GM12875 (cell line): ENCODE measurements around the gene VTI1A.

Experiments
- H3K4me3 ChIP-seq: one replicate; pipeline ENCODE4 v1.5.1; 2011; ENCODE audit warnings: low read depth, low read length, control low read depth
- TF ChIP-seq, protein P1 (sequence below): IDR thresholded peaks from 2 replicates; pipeline ENCODE4 v1.5.1; 2011; ENCODE audit warnings: low read depth, mild to moderate bottlenecking, control low read depth, inconsistent platforms, low read length, moderate library complexity, borderline replicate concordance; ENCODE audit not compliant: insufficient read depth

Gene VTI1A

GRCh38 chr10:112628951-112629609 lies 182.1 kb downstream of the VTI1A start:
- no peak overlapping the region for H3K4me3 ChIP-seq
- TF ChIP-seq, protein P1, sequence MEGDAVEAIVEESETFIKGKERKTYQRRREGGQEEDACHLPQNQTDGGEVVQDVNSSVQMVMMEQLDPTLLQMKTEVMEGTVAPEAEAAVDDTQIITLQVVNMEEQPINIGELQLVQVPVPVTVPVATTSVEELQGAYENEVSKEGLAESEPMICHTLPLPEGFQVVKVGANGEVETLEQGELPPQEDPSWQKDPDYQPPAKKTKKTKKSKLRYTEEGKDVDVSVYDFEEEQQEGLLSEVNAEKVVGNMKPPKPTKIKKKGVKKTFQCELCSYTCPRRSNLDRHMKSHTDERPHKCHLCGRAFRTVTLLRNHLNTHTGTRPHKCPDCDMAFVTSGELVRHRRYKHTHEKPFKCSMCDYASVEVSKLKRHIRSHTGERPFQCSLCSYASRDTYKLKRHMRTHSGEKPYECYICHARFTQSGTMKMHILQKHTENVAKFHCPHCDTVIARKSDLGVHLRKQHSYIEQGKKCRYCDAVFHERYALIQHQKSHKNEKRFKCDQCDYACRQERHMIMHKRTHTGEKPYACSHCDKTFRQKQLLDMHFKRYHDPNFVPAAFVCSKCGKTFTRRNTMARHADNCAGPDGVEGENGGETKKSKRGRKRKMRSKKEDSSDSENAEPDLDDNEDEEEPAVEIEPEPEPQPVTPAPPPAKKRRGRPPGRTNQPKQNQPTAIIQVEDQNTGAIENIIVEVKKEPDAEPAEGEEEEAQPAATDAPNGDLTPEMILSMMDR, result no peak

DNA sequence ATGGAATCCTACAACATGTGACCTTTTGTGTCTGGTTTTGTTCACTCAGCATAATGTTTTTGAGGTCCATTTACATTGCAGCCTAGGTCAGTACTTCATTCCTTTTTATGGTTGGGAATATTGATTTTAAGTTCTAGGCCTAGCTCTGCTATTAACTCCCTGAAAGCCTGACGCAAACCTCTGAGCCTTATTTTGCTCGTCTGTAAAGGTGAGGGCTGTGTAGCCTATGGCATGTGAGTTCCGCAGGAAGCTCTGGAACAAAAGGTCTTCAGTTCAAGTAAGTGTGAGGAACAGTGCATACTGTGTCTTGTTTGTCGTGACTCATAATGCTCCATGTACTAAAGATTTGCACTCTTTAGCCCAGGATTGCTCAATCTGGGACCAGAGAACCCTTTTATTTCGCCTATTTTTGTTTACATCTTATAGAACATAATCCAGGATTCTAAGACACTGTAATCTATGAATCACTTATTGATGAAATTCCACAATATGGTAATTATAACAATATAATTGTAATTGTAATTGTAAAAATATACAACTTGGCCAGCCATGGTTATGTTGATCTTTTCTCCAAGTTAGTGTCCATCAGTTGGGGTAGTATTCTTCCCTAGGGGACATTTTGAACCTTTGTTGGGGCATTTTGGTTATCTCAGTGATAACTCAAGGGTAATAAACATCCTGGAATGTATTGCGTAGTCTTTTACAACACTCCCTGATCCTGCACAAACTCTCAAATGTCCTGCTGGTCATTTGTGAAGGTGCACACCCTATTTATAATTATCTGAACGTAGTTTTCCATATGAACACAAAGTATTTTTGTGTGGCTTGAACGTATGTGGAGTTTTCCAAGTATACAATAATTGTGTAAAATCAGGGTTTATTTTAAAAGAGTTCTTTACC lies 184.7 kb downstream of the VTI1A start:
- H3K4me3 ChIP-seq, result no peak overlapping the region
- TF ChIP-seq, protein P1, result no peak

DNA sequence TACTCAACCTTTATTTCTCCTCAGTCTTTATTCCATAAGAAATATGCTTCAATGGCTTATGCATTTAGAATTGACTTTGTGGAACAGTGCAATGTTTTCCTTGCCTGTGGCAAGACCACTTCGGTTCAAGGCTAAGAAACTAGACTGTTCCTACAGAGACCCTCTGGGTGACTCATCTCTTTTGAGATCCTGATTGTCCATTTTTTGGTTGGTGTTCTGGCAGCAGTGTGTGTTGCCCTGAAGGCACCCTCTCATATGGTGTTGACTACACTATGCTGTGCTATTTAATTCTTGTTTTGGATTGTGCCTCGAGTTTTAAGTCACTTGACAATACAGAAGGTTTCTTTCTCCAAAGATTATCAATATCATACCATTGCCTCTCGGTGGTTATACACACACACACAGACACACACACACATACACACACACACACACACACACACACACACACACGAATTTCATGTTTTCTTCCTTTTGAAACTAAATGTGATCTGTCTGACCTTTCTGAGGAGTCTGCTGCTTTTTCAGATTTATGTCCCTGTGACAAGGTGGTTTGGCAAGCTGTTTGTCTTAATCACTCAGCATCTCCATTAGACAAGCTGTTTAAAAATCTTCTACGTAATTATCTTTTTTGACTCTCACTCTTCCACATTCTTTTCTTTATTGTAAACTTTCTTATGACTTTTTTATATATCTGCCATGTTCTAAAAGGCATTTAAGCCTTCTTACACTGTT lies 187.2 kb downstream of the VTI1A start:
- TF ChIP-seq, protein P1, result no peak
- H3K4me3 ChIP-seq, result no peak overlapping the region

- no peak overlapping the region for H3K4me3 ChIP-seq
- TF ChIP-seq, protein P1, result no peak
These were observed 190.9 kb downstream of the VTI1A start for GRCh38 chr10:112637901-112638300.

- TF ChIP-seq, protein P1, result no peak
- no peak overlapping the region for H3K4me3 ChIP-seq
These were observed 192.3 kb downstream of the VTI1A start for GRCh38 chr10:112639298-112639697.

GRCh38 chr10:112640638-112641037 lies 193.6 kb downstream of the VTI1A start:
- TF ChIP-seq, protein P1, result no peak
- H3K4me3 ChIP-seq, result no peak overlapping the region
